Activated naive CD4-positive, alpha-beta T cell treated with anti-CD3 and anti-CD28 coated beads, Interleukin-2, amount 50 U/mL, for 72 hours (primary cell): Measurements from ENCODE around the gene CTXND1. TPM values are rescaled to one million over a fixed set of nuclear protein-coding genes. Genes with fewer than 3 reads are reported as not detected.
"Not testable (repeated sequence)": the region's sequence is repeated elsewhere in the genome, so short reads cannot be mapped to it uniquely, and the experiment has no call there.

Experiments
- ATAC-seq, 2 donors: fragments of 150-1000 bp; cut with Tn5 transposase; 2 replicates each; pipeline ENCODE4 v1.10.0; 2021; ENCODE audit warnings: mild to moderate bottlenecking in 2 of 2, moderate library complexity in 2 of 2
- DNase-seq, 2 donors: peaks; one replicate each; pipeline ENCODE4 v3.0.0; 2021 to 2022; ENCODE audit warnings: low spot score in 2 of 2
- H3K27ac Mint-ChIP-seq, 2 donors: one replicate each; pipeline ENCODE4 v1.8.0; 2022; ENCODE audit warnings: mild to moderate bottlenecking in 2 of 2, mixed read lengths in 2 of 2
- H3K36me3 Mint-ChIP-seq, 2 donors: one replicate each; pipeline ENCODE4 v1.8.0; 2022; ENCODE audit warnings: mixed read lengths in 2 of 2
- H3K9me3 Mint-ChIP-seq, 2 donors: one replicate each; pipeline ENCODE4 v1.8.0; 2022; ENCODE audit warnings: mixed read lengths in 2 of 2
- total RNA-seq, 2 donors: library from RNA; stranded (reverse); gene quantifications; one replicate each; pipeline ENCODE4 v1.2.3, GENCODE V29; 2022

Gene CTXND1
- total RNA-seq, 2 donors from 2014 or later = not detected

DNA sequence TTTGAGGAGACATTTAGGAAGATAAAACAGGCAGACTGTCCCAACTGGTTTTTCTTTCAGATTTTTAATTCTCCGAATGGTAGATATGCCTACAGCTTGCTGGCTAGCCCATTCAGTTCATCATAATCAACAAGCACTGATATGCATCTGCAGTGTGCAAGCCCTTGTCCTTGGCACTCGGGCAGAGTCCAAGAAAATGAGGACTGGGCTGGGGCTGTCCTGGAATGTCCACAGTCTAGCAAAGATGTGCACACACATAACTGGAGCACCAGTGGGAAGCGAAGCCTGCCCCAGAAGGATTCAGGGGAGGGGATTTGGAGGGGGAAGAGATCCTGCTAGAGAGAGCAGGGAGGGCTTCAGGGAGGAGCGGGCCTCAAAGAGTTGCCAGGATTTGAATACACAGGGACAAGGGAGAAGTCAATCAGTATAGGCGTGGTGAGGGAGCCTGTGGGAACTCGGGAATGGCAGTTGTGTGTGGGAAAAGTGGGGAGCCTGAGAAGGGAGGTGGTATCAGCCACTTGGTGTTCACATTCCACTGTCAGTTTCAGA is 90.5 kb downstream of the CTXND1 start:
- H3K27ac Mint-ChIP-seq = peak overlapping the region; percentile 44 to 57
- no peaks in the 10 kb centered on the region for H3K9me3 Mint-ChIP-seq
- DNase-seq (no peak), ATAC-seq (no peak)
- peaks cover 39 to 45% of the 10 kb centered on the region in 2 donors for H3K36me3 Mint-ChIP-seq

DNA sequence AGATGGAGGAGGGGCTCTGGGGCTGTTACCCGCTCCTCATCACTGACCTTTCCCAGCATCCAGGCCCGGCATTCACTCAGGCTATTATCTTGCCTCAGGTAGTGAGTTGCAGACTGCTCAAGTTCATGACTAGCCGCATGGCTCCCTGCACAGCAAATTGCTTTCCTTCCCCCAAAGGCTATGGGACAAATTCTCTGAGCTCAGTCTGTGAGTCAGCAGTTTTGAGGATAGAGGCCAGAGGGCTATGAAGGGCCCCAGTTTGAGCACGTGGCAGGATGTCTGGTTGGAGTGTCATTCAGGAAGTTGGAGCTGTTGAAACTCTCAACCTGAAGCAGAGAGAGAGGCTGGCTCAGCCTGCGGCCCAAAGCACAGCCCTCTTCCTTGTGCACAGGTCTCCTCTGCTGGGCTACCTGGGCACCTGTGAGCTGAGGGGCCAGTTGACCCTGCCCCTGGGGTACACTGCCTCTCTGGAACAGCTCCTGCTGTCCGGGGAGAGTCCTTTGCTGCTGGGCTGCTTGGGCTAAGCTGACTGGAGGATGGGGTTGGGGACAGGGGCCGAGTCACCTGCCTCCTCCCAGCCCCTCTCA is 91.3 kb downstream of the CTXND1 start:
- ATAC-seq = peak; percentile 86 to 88
- H3K27ac Mint-ChIP-seq = peak overlapping the region; percentile 44 to 45
- H3K9me3 Mint-ChIP-seq = no peaks in the 10 kb centered on the region
- DNase-seq = peak in 1 of 2 donors; percentile 33
- peaks cover 39 to 45% of the 10 kb centered on the region in 2 donors for H3K36me3 Mint-ChIP-seq

- ATAC-seq = peak; percentile 46 to 68
- H3K9me3 Mint-ChIP-seq = no peaks in the 10 kb centered on the region
- H3K27ac Mint-ChIP-seq = peak overlapping the region in 1 of 2 donors; percentile 44
- DNase-seq = no peak
- H3K36me3 Mint-ChIP-seq = peaks cover 42 to 45% of the 10 kb centered on the region in 2 donors
Observed at GRCh38 chr15:80159811-80160569, 92.0 kb downstream of the CTXND1 start.

- H3K36me3 Mint-ChIP-seq = peaks cover 45 to 46% of the 10 kb centered on the region in 2 donors
- ATAC-seq (no peak), DNase-seq (no peak)
- H3K9me3 Mint-ChIP-seq = no peaks in the 10 kb centered on the region
- H3K27ac Mint-ChIP-seq = peak overlapping the region in 1 of 2 donors; percentile 44
Observed at GRCh38 chr15:80159301-80159700, 92.7 kb downstream of the CTXND1 start.

- Mint-ChIP-seq H3K9me3 (no peaks in the 10 kb centered on the region), H3K27ac (no peak overlapping the region), H3K36me3 (peaks cover 29 to 34% of the 10 kb centered on the region in 2 donors)
- DNase-seq (no peak), ATAC-seq (no peak)
Observed at GRCh38 chr15:80157215-80157614, 94.8 kb downstream of the CTXND1 start.

- no peak for ATAC-seq
- Mint-ChIP-seq H3K36me3 (peaks cover 20 to 25% of the 10 kb centered on the region in 2 donors), H3K27ac (no peak overlapping the region), H3K9me3 (no peaks in the 10 kb centered on the region)
- no peak for DNase-seq
Observed at GRCh38 chr15:80156176-80156720, 95.8 kb downstream of the CTXND1 start.

DNA sequence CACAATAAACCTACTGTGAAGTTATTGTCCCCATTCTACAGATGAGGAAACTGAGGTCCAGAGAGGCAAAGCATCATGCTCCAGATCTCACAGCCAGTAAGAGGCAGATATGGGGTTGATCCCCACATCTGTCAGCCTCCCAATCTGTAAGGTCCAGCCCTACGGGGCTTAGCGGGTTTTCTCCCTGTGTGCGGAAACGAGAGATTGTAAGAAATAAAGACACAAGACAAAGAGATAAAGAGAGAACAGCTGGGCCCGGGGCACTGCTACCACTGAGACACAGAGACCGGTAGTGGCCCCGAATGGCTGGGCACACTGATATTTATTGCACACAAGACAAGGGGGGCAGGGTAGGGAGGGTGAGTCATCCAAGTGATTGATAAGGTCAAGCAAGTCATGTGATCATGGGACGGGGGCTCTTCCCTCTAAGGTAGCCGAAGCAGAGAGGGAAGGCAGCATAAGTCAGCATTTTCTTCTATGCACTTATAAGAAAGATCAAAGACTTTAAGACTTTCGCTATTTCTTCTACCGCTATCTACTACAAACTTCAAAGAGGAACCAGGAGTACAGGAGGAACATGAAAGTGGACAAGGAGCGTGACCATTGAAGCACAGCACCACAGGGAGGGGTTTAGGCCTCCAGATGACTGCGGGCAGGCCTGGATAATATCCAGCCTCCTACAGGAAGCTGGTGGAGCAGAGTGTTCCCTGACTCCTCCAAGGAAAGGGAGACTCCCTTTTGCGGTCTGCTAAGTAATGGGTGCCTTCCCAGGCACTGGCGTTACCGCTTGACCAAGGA is 96.4 kb downstream of the CTXND1 start:
- H3K36me3 Mint-ChIP-seq = peaks cover 15 to 20% of the 10 kb centered on the region in 2 donors
- not testable (repeated sequence) for ATAC-seq, DNase-seq, H3K27ac Mint-ChIP-seq, H3K9me3 Mint-ChIP-seq

- H3K9me3 Mint-ChIP-seq = no peaks in the 10 kb centered on the region
- ATAC-seq = no peak
- no peak for DNase-seq
- no peak overlapping the region for H3K27ac Mint-ChIP-seq
- peaks cover 9 to 14% of the 10 kb centered on the region in 2 donors for H3K36me3 Mint-ChIP-seq
Observed at GRCh38 chr15:80155001-80155377, 97.0 kb downstream of the CTXND1 start.

DNA sequence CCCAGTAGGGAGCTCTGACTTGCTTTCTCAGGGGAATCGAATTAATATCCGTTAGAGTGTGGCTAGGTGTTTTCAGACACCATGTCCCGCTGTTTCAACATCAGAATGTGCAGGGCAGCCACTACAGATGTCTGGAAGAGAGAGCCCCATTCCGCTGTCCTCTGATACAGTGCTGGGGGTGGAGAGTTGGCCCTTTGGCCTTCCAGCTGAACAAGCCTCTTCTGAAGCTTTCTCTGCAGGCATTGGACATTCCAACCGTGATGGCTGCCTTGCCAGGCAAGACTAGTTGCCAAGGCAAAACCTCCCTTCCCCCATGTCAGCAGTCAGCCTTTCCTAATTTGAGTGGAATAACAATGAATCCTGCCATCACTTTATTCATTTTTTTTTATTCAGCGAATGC is 97.7 kb downstream of the CTXND1 start:
- Mint-ChIP-seq H3K9me3 (no peaks in the 10 kb centered on the region), H3K27ac (peak overlapping the region; percentile 44 to 95), H3K36me3 (peaks cover 3 to 9% of the 10 kb centered on the region in 2 donors)
- ATAC-seq (no peak), DNase-seq (no peak)

GRCh38 chr15:80153900-80154299 is 98.1 kb downstream of the CTXND1 start:
- peaks cover 0 to 6% of the 10 kb centered on the region in 2 donors for H3K36me3 Mint-ChIP-seq
- no peaks in the 10 kb centered on the region for H3K9me3 Mint-ChIP-seq
- no peak for ATAC-seq
- DNase-seq = no peak
- H3K27ac Mint-ChIP-seq = peak overlapping the region; percentile 44 to 95

GRCh38 chr15:80152896-80153876 is 98.8 kb downstream of the CTXND1 start, which contains the start of gene FAH:
FAH (plus strand) TSS chr15:80152999; CDS start chr15:80153055, 56 bp downstream.
- Mint-ChIP-seq H3K36me3 (peaks cover 0 to 6% of the 10 kb centered on the region in 2 donors), H3K9me3 (no peaks in the 10 kb centered on the region), H3K27ac (peak within 1 kb of the TSS; percentile 95)
- ATAC-seq (peak; percentile 79 to 83), DNase-seq (peak; percentile 32 to 77)

- Mint-ChIP-seq H3K36me3 (peaks cover 0 to 6% of the 10 kb centered on the region in 2 donors), H3K27ac (peak overlapping the region in 1 of 2 donors; percentile 95), H3K9me3 (no peaks in the 10 kb centered on the region)
- DNase-seq (peak; percentile 82 to 83), ATAC-seq (peak; percentile 64 to 85)
Observed at GRCh38 chr15:80152180-80152895, 99.7 kb downstream of the CTXND1 start.

GRCh38 chr15:80151576-80151975 is 100.4 kb downstream of the CTXND1 start:
- Mint-ChIP-seq H3K36me3 (peaks cover 0 to 6% of the 10 kb centered on the region in 2 donors), H3K27ac (peak overlapping the region in 1 of 2 donors; percentile 68), H3K9me3 (no peaks in the 10 kb centered on the region)
- no peak for ATAC-seq
- DNase-seq = no peak

DNA sequence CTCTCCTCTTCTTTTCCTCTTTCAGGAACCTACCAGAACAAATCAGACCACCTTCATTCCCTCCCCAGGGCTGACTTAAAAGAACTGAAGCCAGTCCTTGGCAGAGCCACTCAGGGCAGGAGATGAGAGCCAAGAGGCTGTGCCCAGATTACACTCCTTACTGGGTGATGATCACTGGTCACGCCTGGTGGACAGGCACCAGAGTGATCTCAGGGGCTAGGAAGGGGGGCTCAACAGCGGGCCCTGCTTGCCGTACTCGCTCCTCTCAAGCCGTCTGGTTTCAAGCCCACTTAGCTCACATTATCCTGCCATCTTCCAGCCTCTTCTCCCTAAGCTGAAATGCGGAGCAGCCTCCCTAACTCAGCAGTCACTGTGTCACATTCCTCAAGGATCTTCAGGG is 100.9 kb downstream of the CTXND1 start:
- Mint-ChIP-seq H3K9me3 (peaks cover 0 to 3% of the 10 kb centered on the region in 2 donors), H3K27ac (peak overlapping the region in 1 of 2 donors; percentile 68), H3K36me3 (peaks cover 0 to 6% of the 10 kb centered on the region in 2 donors)
- DNase-seq = no peak
- ATAC-seq = no peak
